Measurements from ENCODE around the gene LRCH1. TPM values are rescaled to one million over a fixed set of nuclear protein-coding genes. Genes with fewer than 3 reads are reported as not detected.

Gene LRCH1
- total RNA-seq, 2 experiments from 2014 or later = 19.8 to 20.9 TPM

DNA sequence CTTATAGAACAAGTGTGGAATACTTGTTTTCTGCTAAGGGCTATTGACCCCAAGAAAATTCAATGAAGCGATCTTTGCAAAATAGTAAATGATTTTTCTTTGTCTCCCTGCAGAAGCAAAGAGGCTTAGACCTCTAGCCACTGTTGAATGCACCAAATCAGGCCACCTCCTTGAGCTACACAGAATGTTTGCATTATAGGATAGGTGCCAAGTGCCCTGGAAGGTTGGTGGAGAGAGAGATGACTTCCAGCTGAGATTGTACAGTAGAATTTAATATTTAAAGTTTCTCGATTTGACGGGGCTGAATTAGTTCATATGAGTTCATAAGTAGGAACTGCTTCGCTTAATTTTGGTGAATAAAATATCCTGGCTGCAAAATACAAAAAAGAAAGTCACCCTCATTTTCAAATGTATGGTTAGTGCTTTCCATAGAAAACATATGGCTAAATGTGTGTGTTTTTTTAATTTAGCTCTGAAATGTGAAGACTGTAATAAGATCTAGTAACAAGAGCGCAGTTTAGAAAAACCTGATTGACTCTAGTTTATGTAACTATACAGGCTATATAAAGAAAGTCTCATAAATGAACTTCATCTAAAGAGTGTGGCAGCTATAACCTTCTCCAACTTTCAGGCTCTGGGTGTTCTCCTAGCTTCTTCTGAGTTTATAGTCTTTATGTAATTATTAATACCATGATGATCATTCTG is 41.6 kb downstream of the LRCH1 start:
- DNase-seq = no peak
- Mint-ChIP-seq H3K27ac (no peak overlapping the region), H3K4me1 (peaks cover 71% of the 10 kb centered on the region), H3K4me3 (no peak overlapping the region), H3K36me3 (peaks cover 1% of the 10 kb centered on the region), H3K27me3 (no peaks in the 10 kb centered on the region), H3K9me3 (ENCODE audit: low read depth) (no peaks in the 10 kb centered on the region)
- no peak for ATAC-seq
- CTCF ChIA-PET = interaction anchor here (0.6 to 1.3 kb wide), 2 partner anchors 15 to 19 kb away, joined by 3 read pairs; no protein-coding TSS in a partner anchor

DNA sequence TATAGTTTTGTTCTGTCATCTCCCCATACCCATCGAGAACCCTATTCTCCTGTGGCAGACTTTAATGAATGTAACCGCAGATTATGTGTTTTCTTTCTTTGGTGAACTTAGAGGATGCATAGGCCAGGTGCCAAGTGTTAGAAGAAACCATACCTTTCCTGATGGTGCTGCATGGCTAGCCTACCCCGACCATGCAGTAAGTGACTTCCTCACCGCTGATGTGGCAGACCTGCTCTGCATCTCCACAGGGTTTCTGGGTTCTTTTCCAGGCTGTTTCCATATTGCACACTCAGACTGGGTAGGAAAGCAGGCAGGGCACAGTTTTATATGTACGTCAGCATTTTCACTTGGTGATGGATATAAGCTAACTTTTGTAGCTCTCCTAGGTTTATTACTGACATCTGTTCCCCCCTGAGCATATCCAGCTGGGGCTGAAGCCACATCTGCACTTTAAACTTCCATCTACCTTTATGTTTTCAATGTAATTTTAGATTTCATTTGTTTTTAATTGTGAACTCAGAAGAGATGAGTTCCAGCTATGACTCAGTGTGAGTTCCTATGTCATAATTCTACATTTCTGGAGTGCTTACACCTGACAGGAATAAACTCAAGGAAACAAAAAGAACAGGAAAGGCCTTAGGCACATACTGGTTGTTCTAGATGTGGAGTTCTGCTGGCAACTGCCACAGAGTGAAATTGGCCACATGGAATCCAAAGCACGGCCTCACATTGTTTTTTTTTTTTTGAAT is 42.3 kb downstream of the LRCH1 start:
- Mint-ChIP-seq H3K27me3 (no peaks in the 10 kb centered on the region), H3K36me3 (no peaks in the 10 kb centered on the region), H3K27ac (no peak overlapping the region), H3K4me1 (peaks cover 66% of the 10 kb centered on the region), H3K9me3 (ENCODE audit: low read depth) (no peaks in the 10 kb centered on the region), H3K4me3 (no peak overlapping the region)
- DNase-seq (no peak), ATAC-seq (no peak)
- CTCF ChIA-PET = interaction anchor here (0.9 kb wide), 1 partner anchor 73 kb away, joined by 3 read pairs; no protein-coding TSS in a partner anchor

DNA sequence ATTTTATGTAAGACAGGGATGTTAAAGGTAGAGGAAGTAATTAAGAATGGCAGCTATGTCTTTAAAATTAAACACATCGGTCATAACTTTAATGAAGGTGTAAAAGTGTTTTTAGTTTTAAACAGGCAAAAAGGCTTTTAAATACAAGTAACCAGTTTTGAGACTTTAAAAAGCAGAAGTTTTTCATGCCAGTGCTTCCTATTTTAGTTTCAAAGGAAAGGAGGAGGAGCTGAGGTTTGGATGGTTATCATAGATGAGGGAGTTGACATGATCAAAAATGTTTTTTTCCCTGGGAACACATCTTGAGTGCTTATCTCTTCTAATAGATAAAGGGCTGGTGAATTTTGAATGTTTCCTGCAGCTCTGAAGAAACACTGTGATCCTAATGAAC is 42.9 kb downstream of the LRCH1 start:
- no peaks in the 10 kb centered on the region for H3K27me3 Mint-ChIP-seq
- no peaks in the 10 kb centered on the region for H3K9me3 Mint-ChIP-seq (ENCODE audit: low read depth)
- CTCF ChIA-PET = interaction anchor here (0.9 kb wide), 1 partner anchor 72 kb away, joined by 3 read pairs; no protein-coding TSS in a partner anchor
- DNase-seq (no peak), ATAC-seq (no peak)
- H3K4me1 Mint-ChIP-seq = peaks cover 63% of the 10 kb centered on the region
- no peak overlapping the region for H3K4me3 Mint-ChIP-seq
- H3K36me3 Mint-ChIP-seq = no peaks in the 10 kb centered on the region
- H3K27ac Mint-ChIP-seq = no peak overlapping the region

DNA sequence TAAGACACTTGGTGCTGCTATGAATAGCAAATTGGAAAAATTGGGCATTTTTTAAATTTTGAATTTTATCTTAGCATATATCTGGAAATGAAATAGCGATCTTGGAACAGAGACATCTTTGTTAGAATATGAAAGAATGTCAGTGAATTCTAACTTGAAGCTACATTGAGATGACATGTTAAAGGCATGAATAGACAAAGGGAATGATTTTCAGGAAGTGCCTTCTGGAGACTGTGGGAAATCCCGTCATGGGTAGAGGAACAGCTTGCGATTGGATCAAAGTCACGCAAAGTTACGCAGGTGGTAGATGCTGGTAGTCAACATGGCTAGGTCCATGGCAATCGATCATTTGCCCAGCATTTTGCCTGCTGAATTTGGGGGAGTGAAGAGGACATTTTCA is 43.5 kb downstream of the LRCH1 start:
- no peak overlapping the region for H3K27ac Mint-ChIP-seq
- no peak overlapping the region for H3K4me3 Mint-ChIP-seq
- H3K27me3 Mint-ChIP-seq = no peaks in the 10 kb centered on the region
- no peak for DNase-seq
- CTCF ChIA-PET = interaction anchor here (0.9 kb wide), 1 partner anchor 45 kb away, joined by 3 read pairs; no protein-coding TSS in a partner anchor
- H3K4me1 Mint-ChIP-seq = peaks cover 65% of the 10 kb centered on the region
- no peak for ATAC-seq
- H3K9me3 Mint-ChIP-seq (ENCODE audit: low read depth) = no peaks in the 10 kb centered on the region
- no peaks in the 10 kb centered on the region for H3K36me3 Mint-ChIP-seq

DNA sequence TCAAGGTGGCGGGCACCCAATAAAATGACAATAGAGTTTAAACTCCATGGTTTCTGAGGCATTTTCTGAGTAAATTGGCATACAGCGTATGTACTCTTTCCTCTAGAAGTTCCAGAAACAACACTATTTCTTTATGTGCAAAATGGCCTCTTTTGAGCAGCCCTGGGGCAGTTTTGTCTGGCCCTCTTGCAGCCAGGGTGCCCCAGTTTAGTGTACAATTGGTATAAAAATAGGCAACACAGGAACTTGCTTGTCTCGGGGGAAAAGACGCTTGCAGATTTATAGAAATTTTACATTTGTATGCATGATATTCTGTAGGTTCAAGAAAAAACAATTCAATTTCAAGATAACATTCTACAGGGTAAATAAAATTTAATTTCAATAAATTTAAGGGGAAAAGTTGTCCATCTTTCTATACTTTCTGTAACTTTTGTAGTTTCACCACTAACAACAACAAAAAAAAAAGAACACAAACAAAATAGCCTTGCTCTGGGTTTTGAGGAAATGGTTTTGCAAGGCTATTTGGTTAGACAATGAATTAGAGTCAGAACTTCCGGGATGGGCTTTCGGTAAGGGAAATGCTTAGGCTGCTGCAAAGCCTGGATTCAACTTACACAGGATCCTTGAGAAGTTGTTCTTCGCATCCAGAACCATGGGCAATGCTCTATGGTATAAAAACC is 45.3 kb downstream of the LRCH1 start:
- Mint-ChIP-seq H3K27ac (peak overlapping the region; percentile 49), H3K4me1 (peaks cover 67% of the 10 kb centered on the region), H3K36me3 (no peaks in the 10 kb centered on the region), H3K27me3 (no peaks in the 10 kb centered on the region), H3K4me3 (no peak overlapping the region), H3K9me3 (ENCODE audit: low read depth) (no peaks in the 10 kb centered on the region)
- DNase-seq (no peak), ATAC-seq (peak; percentile 31)
- CTCF ChIA-PET = no interaction called here

DNA sequence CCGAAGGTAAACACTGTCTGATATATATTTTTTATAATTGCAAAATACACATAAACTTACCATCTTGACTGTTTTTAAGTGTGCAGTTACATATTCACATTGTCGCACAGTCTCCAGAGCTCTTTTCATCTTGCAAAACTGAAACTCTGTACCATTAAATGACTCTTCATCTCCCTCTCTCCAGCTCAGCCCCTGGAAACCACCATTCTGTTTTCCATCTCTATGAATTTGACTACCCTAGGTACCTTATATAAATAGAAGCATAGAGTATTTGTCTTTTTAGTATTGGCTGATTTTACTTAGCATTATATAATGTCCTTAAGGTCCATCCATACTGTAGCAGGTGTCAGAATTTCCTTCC is 45.8 kb downstream of the LRCH1 start:
- peak; percentile 67 for ATAC-seq
- Mint-ChIP-seq H3K36me3 (no peaks in the 10 kb centered on the region), H3K27me3 (no peaks in the 10 kb centered on the region), H3K4me1 (peaks cover 62% of the 10 kb centered on the region), H3K27ac (peak overlapping the region; percentile 16), H3K9me3 (ENCODE audit: low read depth) (no peaks in the 10 kb centered on the region), H3K4me3 (no peak overlapping the region)
- CTCF ChIA-PET = no interaction called here
- no peak for DNase-seq

DNA sequence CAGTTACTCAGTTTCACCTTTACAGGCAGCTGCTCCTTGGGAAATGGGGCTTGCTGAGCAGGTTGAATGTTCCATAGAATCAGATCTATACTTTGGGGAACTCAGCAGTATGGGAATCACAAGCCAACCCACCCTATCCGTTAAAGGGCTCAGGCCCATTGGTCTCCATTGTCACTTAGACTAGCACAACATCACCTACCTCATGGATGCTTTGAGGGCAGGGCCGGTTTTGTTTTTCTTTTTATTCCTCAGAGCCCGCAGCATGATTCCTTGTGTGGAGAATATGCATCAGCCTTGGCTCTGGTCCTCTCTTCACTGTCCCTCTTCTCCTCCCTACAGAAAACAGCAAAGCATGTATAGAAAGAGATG is 48.0 kb downstream of the LRCH1 start:
- H3K27me3 Mint-ChIP-seq = no peaks in the 10 kb centered on the region
- H3K4me1 Mint-ChIP-seq = peaks cover 56% of the 10 kb centered on the region
- H3K4me3 Mint-ChIP-seq = no peak overlapping the region
- CTCF ChIA-PET = no interaction called here
- H3K36me3 Mint-ChIP-seq = no peaks in the 10 kb centered on the region
- H3K27ac Mint-ChIP-seq = no peak overlapping the region
- ATAC-seq (no peak), DNase-seq (no peak)
- no peaks in the 10 kb centered on the region for H3K9me3 Mint-ChIP-seq (ENCODE audit: low read depth)

DNA sequence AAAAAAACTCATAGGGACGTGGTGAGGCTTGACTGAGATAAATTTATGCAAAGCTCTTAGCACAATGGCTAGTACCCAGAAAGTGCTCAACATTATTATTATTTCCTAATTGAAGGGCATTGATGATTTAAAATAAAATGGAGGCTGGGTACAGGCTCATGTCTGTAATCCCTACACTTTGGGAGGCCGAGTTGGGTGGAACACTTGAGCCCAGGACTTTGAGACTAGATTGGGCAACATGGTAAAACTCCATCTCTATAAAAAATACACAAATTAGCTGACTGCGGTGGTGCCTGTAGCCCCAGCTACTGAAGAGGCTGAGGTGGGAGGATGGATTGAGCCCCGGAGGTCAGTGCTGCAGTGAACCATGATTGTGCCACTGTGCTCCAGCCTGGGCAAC is 49.6 kb downstream of the LRCH1 start:
- Mint-ChIP-seq H3K4me3 (no peak overlapping the region), H3K36me3 (no peaks in the 10 kb centered on the region), H3K4me1 (peaks cover 61% of the 10 kb centered on the region), H3K27me3 (no peaks in the 10 kb centered on the region), H3K27ac (no peak overlapping the region), H3K9me3 (ENCODE audit: low read depth) (no peaks in the 10 kb centered on the region)
- CTCF ChIA-PET = interaction anchor here (1.2 to 2.0 kb wide), 3 partner anchors 51 to 118 kb away, joined by 3 to 6 read pairs (median 4); no protein-coding TSS in a partner anchor
- ATAC-seq (no peak), DNase-seq (no peak)

DNA sequence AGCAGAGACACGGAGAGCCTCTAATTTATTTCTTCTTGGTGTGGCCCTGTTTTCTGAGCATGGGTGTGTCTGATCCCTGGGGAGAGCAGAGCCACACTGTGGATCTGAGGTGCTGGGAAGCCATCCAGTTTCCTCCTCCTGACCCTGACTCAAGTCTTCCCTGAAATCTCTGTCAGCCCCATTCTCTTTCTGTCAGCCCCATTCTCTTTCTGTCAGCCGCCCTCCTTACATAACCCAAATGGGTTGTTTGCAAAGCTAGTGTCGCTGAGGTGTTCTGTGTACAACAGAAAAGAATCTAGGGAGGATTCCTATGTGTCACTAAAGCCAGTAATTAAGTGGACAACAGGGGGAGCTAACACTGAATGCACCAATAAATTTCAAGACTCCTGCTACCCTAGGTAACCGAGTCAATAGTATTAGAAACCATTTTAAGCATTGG is 50.2 kb downstream of the LRCH1 start:
- Mint-ChIP-seq H3K9me3 (ENCODE audit: low read depth) (no peaks in the 10 kb centered on the region), H3K4me3 (no peak overlapping the region), H3K27me3 (no peaks in the 10 kb centered on the region), H3K36me3 (no peaks in the 10 kb centered on the region), H3K27ac (no peak overlapping the region), H3K4me1 (peaks cover 61% of the 10 kb centered on the region)
- no peak for ATAC-seq
- DNase-seq = no peak
- CTCF ChIA-PET = interaction anchor here (1.0 to 2.0 kb wide), 3 partner anchors 51 to 118 kb away, joined by 3 to 6 read pairs (median 4); no protein-coding TSS in a partner anchor

DNA sequence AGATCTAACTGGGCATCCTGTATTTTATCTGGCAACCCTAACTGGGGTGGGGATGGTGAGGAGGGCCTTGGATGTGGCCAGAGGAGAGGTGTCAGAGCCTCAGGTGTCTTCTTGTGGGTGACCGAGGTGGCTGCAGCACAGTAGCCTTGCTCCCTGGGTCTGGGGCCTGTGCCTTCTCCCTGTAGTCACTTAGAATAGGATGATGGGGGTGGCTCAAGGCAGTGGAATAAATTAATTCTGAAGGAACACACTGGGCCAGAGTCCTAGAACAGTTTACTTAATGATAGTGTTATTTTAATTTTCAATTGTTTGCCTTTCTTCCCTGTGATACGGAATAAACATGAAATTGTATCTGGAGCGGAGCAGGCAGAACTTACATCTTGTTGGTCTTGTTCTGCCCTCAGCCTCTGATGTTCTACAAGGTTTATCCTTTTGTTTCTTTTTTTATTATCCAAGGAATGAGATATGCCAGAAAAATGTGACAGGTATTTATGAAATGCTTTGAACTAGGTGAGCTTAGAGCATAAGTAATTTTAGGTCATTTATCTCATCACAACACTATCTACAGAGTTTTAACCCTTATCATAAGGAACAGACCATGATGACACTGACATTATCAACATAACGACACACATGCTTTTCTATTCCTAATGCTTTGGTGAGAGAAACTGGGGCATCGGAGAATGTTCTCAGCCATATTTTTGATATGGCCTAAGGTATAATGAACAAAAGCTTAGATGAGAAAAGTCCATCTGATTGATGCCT is 51.4 kb downstream of the LRCH1 start:
- Mint-ChIP-seq H3K27me3 (no peaks in the 10 kb centered on the region), H3K4me3 (no peak overlapping the region), H3K4me1 (peaks cover 50% of the 10 kb centered on the region), H3K36me3 (no peaks in the 10 kb centered on the region), H3K27ac (no peak overlapping the region), H3K9me3 (ENCODE audit: low read depth) (no peaks in the 10 kb centered on the region)
- CTCF ChIA-PET = interaction anchor here (1.0 to 1.5 kb wide), 3 partner anchors 75 to 116 kb away, joined by 3 to 4 read pairs (median 3); no protein-coding TSS in a partner anchor
- ATAC-seq (no peak), DNase-seq (no peak)

DNA sequence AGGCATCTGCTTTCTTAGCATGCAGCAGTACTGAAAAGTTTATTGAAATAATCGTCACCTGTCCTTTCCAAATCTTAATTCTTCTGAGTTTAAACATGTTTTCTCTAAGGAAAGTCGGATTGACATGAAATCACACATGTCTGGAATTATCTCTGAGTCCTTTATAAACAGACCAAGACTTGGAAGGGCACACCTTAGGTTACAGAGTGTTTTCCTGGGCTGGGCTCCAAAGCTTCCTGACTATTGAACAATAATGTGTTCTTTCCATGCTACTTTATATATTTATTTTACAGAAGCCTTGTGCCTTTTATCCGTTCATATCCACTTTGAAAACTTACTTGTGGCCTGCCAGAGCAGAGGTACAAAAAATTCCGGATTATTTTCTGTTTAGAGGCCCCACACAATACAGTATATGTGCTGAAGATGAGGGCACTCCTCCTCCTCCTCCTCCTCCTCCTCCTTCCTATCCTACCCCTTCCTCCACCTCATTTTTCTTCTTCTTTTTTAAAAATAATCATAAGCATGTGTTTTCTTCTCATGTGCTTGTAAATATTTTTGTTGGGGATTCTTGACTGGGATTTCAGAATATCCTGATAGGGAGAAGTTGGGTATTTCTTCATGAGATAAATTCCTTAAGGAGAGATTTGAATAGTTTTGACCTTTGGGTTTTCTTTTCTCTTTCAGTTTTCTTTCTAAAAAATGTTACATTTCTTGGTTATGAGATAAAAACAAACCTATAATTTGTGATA is 52.3 kb downstream of the LRCH1 start:
- ATAC-seq = no peak
- Mint-ChIP-seq H3K9me3 (ENCODE audit: low read depth) (no peaks in the 10 kb centered on the region), H3K36me3 (no peaks in the 10 kb centered on the region), H3K27ac (no peak overlapping the region), H3K4me3 (no peak overlapping the region), H3K27me3 (no peaks in the 10 kb centered on the region), H3K4me1 (peaks cover 48% of the 10 kb centered on the region)
- no peak for DNase-seq
- CTCF ChIA-PET = interaction anchor here (1.4 kb wide), 1 partner anchor 75 kb away, joined by 3 read pairs; no protein-coding TSS in a partner anchor

DNA sequence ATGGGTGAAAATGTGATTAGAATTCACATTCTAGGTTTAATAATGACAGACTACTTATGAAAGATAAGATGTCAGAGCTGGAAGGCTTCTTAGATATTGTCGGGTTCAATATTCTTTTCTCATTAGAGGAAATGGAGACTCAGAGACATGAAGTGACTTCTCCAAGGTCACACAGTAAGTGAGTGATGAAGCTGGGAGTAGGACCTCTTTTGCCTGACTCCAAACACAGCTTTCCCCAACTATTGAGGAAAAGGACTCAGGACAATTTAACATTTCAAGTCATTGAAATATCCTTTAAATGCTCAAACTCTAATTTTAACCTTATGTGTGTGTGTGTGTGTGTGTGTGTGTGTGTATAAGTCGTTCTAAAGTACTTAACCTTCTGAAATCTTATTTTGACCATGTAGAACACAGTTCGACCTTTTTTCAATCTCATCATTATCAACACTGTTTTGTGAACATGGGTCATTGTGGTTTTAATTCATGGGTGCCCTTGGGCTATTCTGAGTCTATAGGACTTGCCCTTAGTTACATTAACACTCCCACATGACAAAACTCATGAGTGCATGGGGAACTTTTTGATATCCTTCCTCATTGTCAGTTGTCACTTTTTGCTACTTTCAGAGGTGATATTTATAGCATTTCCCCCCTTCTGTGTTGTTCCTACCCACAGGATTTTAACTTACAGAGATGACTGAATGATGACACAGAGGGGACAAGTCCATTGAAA is 53.0 kb downstream of the LRCH1 start:
- Mint-ChIP-seq H3K27ac (no peak overlapping the region), H3K9me3 (ENCODE audit: low read depth) (no peaks in the 10 kb centered on the region), H3K4me1 (peaks cover 48% of the 10 kb centered on the region), H3K36me3 (no peaks in the 10 kb centered on the region), H3K4me3 (no peak overlapping the region), H3K27me3 (no peaks in the 10 kb centered on the region)
- no peak for DNase-seq
- peak; percentile 20 for ATAC-seq
- CTCF ChIA-PET = interaction anchor here (1.4 kb wide), 1 partner anchor 74 kb away, joined by 3 read pairs; no protein-coding TSS in a partner anchor
